ENCODE data around the gene SDHC.

Gene SDHC

GRCh38 chr1:161335796-161336195 lies 21.6 kb downstream of the SDHC start:
- CTCF ChIA-PET: no interaction called here
- Mint-ChIP-seq H3K27me3 (no peaks in the 10 kb centered on the region), H3K4me1 (no peaks in the 10 kb centered on the region), H3K27ac (no peak overlapping the region), H3K4me3 (no peak overlapping the region), H3K9me3 (no peaks in the 10 kb centered on the region), H3K36me3 (peaks cover 43% of the 10 kb centered on the region)
- no peak for DNase-seq

GRCh38 chr1:161342177-161342576 lies 28.0 kb downstream of the SDHC start:
- no peaks in the 10 kb centered on the region for H3K4me1 Mint-ChIP-seq
- no peak for DNase-seq
- CTCF ChIA-PET: no interaction called here
- no peaks in the 10 kb centered on the region for H3K27me3 Mint-ChIP-seq
- H3K27ac Mint-ChIP-seq: no peak overlapping the region
- peaks cover 20% of the 10 kb centered on the region for H3K36me3 Mint-ChIP-seq
- no peak overlapping the region for H3K4me3 Mint-ChIP-seq
- no peaks in the 10 kb centered on the region for H3K9me3 Mint-ChIP-seq

DNA sequence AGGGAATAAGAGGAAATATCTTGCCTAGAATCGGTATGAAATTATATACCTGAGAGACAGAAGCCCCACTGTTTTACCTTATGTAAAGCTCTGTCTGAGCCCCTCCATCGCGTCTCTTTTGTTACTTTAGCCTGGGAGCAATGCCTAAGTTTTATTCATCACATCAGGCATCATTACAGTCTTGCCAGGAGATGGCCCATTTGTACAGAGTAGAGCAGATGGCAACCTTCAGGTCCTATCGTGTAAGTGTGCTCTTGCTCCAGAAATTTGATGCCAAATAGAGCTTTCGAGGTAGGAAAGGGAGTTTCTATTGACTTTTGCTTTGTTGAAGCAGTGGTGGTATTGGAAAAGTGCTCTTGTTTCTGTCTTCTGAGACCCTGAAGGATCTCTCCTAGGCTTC lies 28.6 kb downstream of the SDHC start:
- H3K36me3 Mint-ChIP-seq: peaks cover 18% of the 10 kb centered on the region
- no peak overlapping the region for H3K27ac Mint-ChIP-seq
- CTCF ChIA-PET: no interaction called here
- DNase-seq: no peak
- H3K9me3 Mint-ChIP-seq: no peaks in the 10 kb centered on the region
- H3K4me1 Mint-ChIP-seq: no peaks in the 10 kb centered on the region
- H3K27me3 Mint-ChIP-seq: no peaks in the 10 kb centered on the region
- no peak overlapping the region for H3K4me3 Mint-ChIP-seq

DNA sequence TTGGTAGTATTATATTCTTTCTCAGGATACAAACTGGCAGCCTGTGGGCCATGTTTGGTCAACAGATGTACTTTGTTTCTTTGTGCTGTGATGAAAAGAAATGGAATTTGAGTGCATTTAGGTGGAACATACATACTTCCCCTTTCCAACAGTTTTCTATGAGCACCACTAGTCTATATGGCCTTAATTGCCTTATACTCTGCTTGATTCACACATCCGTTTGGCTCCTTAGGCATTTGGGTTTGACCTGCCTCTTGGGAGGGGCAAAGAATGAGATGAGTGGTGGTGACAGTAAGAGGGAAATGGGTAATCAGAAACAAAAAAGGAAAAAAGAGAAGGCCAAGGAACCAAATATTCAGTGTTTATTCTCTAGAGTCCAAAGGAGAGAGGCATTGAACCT lies 36.5 kb downstream of the SDHC start:
- Mint-ChIP-seq H3K27ac (no peak overlapping the region), H3K36me3 (peaks cover 7% of the 10 kb centered on the region), H3K4me3 (no peak overlapping the region), H3K27me3 (no peaks in the 10 kb centered on the region), H3K9me3 (no peaks in the 10 kb centered on the region), H3K4me1 (no peaks in the 10 kb centered on the region)
- CTCF ChIA-PET: no interaction called here
- DNase-seq: no peak

DNA sequence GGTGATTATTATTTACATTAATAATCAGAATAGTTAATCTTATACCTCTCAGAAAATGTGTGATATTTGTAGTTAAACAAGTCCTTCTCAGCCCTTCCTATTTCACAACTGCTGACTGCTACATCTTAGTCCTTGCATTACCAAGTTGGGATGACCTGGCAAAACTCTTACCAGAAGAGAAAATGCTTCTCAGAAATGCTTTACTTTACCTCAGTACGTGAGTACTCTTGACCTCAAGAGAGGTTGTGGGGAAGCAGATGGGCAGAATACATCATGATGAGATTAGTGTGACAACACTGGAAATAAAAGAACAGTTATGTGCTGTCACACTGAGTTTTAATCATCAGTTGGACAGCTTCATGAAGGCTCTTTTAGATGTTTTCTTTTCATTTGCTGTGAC lies 37.3 kb downstream of the SDHC start:
- H3K27ac Mint-ChIP-seq: no peak overlapping the region
- no peaks in the 10 kb centered on the region for H3K4me1 Mint-ChIP-seq
- no peaks in the 10 kb centered on the region for H3K27me3 Mint-ChIP-seq
- H3K36me3 Mint-ChIP-seq: peaks cover 7% of the 10 kb centered on the region
- no peak for DNase-seq
- H3K4me3 Mint-ChIP-seq: no peak overlapping the region
- CTCF ChIA-PET: no interaction called here
- H3K9me3 Mint-ChIP-seq: no peaks in the 10 kb centered on the region

- CTCF ChIA-PET: no interaction called here
- no peak overlapping the region for H3K27ac Mint-ChIP-seq
- DNase-seq: no peak
- H3K4me3 Mint-ChIP-seq: no peak overlapping the region
- peaks cover 17% of the 10 kb centered on the region for H3K36me3 Mint-ChIP-seq
- no peaks in the 10 kb centered on the region for H3K27me3 Mint-ChIP-seq
- H3K9me3 Mint-ChIP-seq: no peaks in the 10 kb centered on the region
- peaks cover 7% of the 10 kb centered on the region for H3K4me1 Mint-ChIP-seq
These were observed 42.9 kb downstream of the SDHC start for GRCh38 chr1:161357073-161357472.

DNA sequence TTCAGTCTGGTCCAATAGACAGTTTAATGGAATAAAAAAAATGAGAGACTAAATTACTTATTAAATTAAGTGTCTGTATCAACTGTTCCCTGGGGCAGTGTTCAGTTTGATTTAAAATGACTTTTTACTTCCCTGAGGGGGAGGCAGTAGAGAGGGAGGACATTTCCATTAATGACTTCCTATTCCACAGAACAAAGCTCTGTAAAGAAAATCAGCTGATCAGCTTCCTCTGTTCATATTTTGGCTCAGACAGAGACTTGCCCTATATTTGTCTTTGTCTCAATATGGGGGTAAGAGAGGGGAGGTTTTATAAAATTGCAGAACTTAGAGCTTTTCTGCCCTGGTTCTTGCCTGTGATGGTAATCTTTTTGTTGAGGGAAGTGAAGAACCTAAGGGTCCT lies 45.1 kb downstream of the SDHC start:
- CTCF ChIA-PET: interaction anchor here (1.1 kb wide), 1 partner anchor 23 kb away, joined by 5 read pairs; no protein-coding TSS in a partner anchor
- no peak overlapping the region for H3K27ac Mint-ChIP-seq
- no peak for DNase-seq

GRCh38 chr1:161364332-161364731 lies 50.2 kb downstream of the SDHC start:
- Mint-ChIP-seq H3K36me3 (peaks cover 33% of the 10 kb centered on the region), H3K4me3 (no peak overlapping the region), H3K27ac (no peak overlapping the region), H3K27me3 (no peaks in the 10 kb centered on the region), H3K4me1 (peaks cover 4% of the 10 kb centered on the region), H3K9me3 (no peaks in the 10 kb centered on the region)
- CTCF ChIA-PET: no interaction called here
- no peak for DNase-seq

More for the DNA sequence above, 45.1 kb downstream of the SDHC start:
- Mint-ChIP-seq H3K4me1 (peaks cover 7% of the 10 kb centered on the region), H3K9me3 (no peaks in the 10 kb centered on the region), H3K36me3 (peaks cover 25% of the 10 kb centered on the region), H3K4me3 (no peak overlapping the region), H3K27me3 (no peaks in the 10 kb centered on the region)

GRCh38 chr1:161365207-161365606 lies 51.0 kb downstream of the SDHC start:
- Mint-ChIP-seq H3K27me3 (no peaks in the 10 kb centered on the region), H3K27ac (no peak overlapping the region), H3K36me3 (peaks cover 27% of the 10 kb centered on the region), H3K4me3 (no peak overlapping the region), H3K4me1 (peaks cover 3% of the 10 kb centered on the region), H3K9me3 (no peaks in the 10 kb centered on the region)
- no peak for DNase-seq
- CTCF ChIA-PET: no interaction called here

DNA sequence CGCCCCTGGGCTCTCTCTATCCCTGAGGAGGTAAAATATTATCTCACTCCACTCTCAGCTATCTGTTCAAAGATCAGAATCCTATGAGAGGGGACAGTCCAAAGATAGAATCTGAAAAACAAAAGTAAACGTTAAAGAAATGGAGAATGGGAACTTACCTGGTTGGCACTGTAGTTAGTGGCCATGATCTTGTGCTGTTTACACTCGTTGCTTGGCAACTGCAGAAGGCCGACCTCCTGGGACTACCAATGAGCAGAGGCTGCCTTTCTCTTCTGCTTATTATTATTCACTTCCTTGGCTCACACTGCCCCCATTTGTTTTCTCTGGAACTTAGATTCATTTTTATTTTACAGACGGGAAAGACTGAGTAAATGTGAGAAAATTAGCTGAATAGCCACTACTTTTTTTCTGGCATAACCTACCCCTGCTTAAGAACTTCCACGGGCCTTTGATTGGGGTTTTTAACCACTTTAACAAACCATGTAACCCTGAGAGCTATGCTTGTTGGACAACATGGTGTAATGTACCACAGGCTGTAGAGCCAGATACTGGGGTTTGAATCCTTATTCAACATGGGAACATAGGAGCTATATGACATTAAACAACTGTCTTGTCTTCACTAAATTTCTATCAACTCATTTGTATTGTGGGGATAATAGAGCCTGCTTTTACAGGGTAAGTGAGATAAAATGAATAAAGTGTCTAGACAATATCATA lies 53.7 kb downstream of the SDHC start, which contains the start of gene CFAP126:
CFAP126 (minus strand) TSS at position 193 of the 717 bp plus-strand sequence; CDS start at position 185, 8 bp downstream.
- no peaks in the 10 kb centered on the region for H3K27me3 Mint-ChIP-seq

DNA sequence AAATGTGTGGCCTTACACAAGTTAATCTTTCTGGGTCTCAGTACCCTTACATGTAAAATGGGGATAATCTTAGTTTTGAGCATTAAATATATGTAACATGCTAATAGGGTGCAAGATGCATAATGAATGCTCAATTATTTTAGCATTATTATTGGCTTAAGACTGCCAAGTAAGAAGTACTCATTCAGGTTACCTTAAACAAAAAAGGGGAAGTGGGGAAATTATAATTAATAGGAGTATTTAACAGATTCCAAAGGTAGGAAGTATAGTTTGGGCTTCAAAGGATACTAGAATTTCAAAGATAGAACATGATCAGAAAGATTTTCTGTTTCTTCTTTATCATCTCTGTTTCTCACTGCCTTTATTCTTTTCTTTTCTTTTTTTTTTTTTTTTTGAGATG lies 59.3 kb downstream of the SDHC start:
- DNase-seq: no peak
- H3K4me1 Mint-ChIP-seq: no peaks in the 10 kb centered on the region
- H3K36me3 Mint-ChIP-seq: no peaks in the 10 kb centered on the region
- CTCF ChIA-PET: interaction anchor here (1.1 to 1.2 kb wide), 3 partner anchors 9 to 143 kb away, joined by 3 to 4 read pairs (median 4); no protein-coding TSS in a partner anchor
- no peaks in the 10 kb centered on the region for H3K9me3 Mint-ChIP-seq
- H3K27ac Mint-ChIP-seq: no peak overlapping the region
- no peak overlapping the region for H3K4me3 Mint-ChIP-seq
- no peaks in the 10 kb centered on the region for H3K27me3 Mint-ChIP-seq

More for the DNA sequence above, 53.7 kb downstream of the SDHC start, which contains the start of gene CFAP126:
- Mint-ChIP-seq H3K4me3 (no peak within 1 kb of the TSS), H3K27ac (no peak within 1 kb of the TSS), H3K9me3 (no peaks in the 10 kb centered on the region), H3K36me3 (peaks cover 27% of the 10 kb centered on the region), H3K4me1 (peaks cover 3% of the 10 kb centered on the region)
- peak; percentile 59 for DNase-seq
- CTCF ChIA-PET: interaction anchor here (0.7 to 2.8 kb wide), 11 partner anchors 14 to 202 kb away, joined by 3 to 9 read pairs (median 4); partner anchors contain the start of genes PPOX, SDHC and TOMM40L

- DNase-seq: no peak
- Mint-ChIP-seq H3K27me3 (no peaks in the 10 kb centered on the region), H3K4me3 (no peak overlapping the region)
These were observed 60.2 kb downstream of the SDHC start for GRCh38 chr1:161374373-161374772.

DNA sequence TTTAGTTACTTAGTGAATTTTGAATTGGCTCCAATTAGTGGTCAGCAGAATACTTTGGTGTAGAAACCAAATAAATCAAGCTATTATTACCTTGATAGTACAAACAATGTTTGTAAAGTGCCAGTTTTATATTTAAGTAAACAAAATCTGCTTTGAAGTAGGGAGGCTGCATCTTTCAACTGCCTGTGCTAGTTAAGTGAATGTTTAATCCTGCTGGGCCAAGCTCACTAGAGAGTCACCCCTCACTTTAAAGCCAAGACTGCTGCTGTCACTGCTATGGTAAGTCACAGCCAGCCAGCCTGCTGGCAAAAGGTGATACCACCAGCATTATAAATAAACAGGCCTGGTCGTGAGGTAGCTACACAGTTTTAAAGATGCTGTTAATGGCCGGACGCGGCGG lies 63.8 kb downstream of the SDHC start:
- Mint-ChIP-seq H3K4me3 (no peak overlapping the region), H3K36me3 (no peaks in the 10 kb centered on the region), H3K27ac (no peak overlapping the region), H3K9me3 (no peaks in the 10 kb centered on the region), H3K4me1 (no peaks in the 10 kb centered on the region), H3K27me3 (no peaks in the 10 kb centered on the region)
- no peak for DNase-seq
- CTCF ChIA-PET: interaction anchor here (8.8 kb wide), 1 partner anchor 149 kb away, joined by 157 read pairs; the partner anchor contains the start of gene TOMM40L

More at GRCh38 chr1:161374373-161374772, 60.2 kb downstream of the SDHC start:
- Mint-ChIP-seq H3K9me3 (no peaks in the 10 kb centered on the region), H3K27ac (no peak overlapping the region), H3K36me3 (no peaks in the 10 kb centered on the region), H3K4me1 (no peaks in the 10 kb centered on the region)
- CTCF ChIA-PET: interaction anchor here (0.7 to 1.7 kb wide), 9 partner anchors 8 to 193 kb away, joined by 3 to 10 read pairs (median 4); partner anchors contain the start of gene TOMM40L

DNA sequence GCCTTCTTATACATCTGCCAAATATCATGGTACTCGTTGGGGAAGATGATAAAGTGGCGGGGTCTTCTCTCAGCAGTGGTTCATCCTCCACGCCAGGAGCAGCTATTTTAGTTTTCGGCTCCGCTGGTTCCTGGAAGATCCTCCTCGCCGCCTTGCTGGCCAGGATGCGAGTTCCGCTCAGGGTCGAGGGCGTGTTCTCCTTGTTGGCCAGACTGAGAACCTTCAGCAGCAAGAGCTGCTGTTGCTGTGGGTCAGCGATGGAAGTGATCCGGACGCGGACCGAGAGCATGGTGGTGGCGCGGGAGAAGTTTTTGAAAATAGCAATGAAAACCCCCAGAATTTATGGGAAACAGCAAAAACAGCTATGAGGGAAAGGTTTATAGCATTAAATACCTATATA lies 64.9 kb downstream of the SDHC start:
- no peaks in the 10 kb centered on the region for H3K4me1 Mint-ChIP-seq
- no peaks in the 10 kb centered on the region for H3K9me3 Mint-ChIP-seq
- H3K27ac Mint-ChIP-seq: no peak overlapping the region
- DNase-seq: no peak
- no peak overlapping the region for H3K4me3 Mint-ChIP-seq
- H3K36me3 Mint-ChIP-seq: no peaks in the 10 kb centered on the region
- no peaks in the 10 kb centered on the region for H3K27me3 Mint-ChIP-seq
- CTCF ChIA-PET: interaction anchor here (8.8 kb wide), 1 partner anchor 150 kb away, joined by 157 read pairs; the partner anchor contains the start of gene TOMM40L

GRCh38 chr1:161381707-161382106 lies 67.5 kb downstream of the SDHC start:
- no peaks in the 10 kb centered on the region for H3K36me3 Mint-ChIP-seq
- peak overlapping the region; percentile 50 for H3K27ac Mint-ChIP-seq
- H3K4me1 Mint-ChIP-seq: peaks cover 9% of the 10 kb centered on the region
- no peak for DNase-seq
- H3K9me3 Mint-ChIP-seq: no peaks in the 10 kb centered on the region
- no peaks in the 10 kb centered on the region for H3K27me3 Mint-ChIP-seq
- no peak overlapping the region for H3K4me3 Mint-ChIP-seq
- CTCF ChIA-PET: interaction anchor here (0.6 to 8.8 kb wide), 42 partner anchors 8 to 387 kb away, joined by 3 to 157 read pairs (median 4); partner anchors contain the start of genes APOA2, B4GALT3, CFAP126 and NDUFS2
